Ovary (tissue), 3 donors: ENCODE measurements around the gene TLN1.

Experiments
- EP300 ChIP-seq: sonication (generic); formaldehyde crosslinking; IDR thresholded peaks from one replicate; pipeline ENCODE4 v1.6.1; 2017; ENCODE audit warnings: antibody characterized with exemption
- POLR2A ChIP-seq: fragments of 450-650 bp; IDR thresholded peaks from one replicate; pipeline ENCODE4 v1.6.1; 2017; ENCODE audit warnings: antibody characterized with exemption, mild to moderate bottlenecking, moderate library complexity
- TF ChIP-seq, protein P1 (sequence below), 3 donors: fragments of 450-650 bp in 2 of 3; fragments of 200-600 bp in 1 of 3; IDR thresholded peaks; one replicate each; pipeline versions ENCODE4 v1.5.1 to v1.8.0; 2016 to 2022; ENCODE audit warnings: antibody characterized with exemption in 3 of 3, mild to moderate bottlenecking in 1 of 3
- donor health status: DM: no; HTN: no; CAD: no.

DNA sequence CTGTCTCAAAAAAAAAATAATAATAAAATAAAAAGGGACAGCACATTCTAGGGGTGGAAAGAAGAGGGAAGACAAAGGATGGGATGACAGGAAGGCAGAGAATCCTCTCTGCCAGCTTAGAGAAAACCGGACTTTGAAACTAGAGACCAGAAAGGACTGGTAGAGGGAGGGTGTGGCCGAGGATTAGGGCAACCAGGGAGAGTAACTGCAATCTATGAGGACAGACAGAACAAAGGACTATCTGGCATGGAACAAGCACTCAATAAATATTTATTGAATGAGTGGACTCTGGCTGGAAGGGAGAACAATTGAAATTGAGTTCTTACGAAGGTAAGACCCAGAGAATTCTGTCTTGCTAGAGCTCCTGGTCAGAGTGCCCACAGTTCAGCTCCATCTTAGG lies 14.6 kb upstream of the TLN1 start:
- TF ChIP-seq, protein P1, sequence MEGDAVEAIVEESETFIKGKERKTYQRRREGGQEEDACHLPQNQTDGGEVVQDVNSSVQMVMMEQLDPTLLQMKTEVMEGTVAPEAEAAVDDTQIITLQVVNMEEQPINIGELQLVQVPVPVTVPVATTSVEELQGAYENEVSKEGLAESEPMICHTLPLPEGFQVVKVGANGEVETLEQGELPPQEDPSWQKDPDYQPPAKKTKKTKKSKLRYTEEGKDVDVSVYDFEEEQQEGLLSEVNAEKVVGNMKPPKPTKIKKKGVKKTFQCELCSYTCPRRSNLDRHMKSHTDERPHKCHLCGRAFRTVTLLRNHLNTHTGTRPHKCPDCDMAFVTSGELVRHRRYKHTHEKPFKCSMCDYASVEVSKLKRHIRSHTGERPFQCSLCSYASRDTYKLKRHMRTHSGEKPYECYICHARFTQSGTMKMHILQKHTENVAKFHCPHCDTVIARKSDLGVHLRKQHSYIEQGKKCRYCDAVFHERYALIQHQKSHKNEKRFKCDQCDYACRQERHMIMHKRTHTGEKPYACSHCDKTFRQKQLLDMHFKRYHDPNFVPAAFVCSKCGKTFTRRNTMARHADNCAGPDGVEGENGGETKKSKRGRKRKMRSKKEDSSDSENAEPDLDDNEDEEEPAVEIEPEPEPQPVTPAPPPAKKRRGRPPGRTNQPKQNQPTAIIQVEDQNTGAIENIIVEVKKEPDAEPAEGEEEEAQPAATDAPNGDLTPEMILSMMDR (IDR thresholded peaks at IDR 0.05), result no peak
- no peak for TF ChIP-seq POLR2A
- TF ChIP-seq EP300, result no peak
